NB4 (cell line): ENCODE data around the gene FRYL.

Experiments
- DNase-seq: peaks from one replicate; pipeline ENCODE4 v3.0.0; 2010; ENCODE audit warnings: low read depth
- H3K4me3 ChIP-seq: one replicate; pipeline ENCODE4 v1.5.1; 2011; ENCODE audit warnings: mild to moderate bottlenecking, low read depth, low read length, moderate library complexity
- CTCF ChIP-seq: IDR thresholded peaks from one replicate; pipeline ENCODE4 v1.5.1; 2012; ENCODE audit warnings: low read depth, low read length
- MYC ChIP-seq: IDR thresholded peaks from 2 replicates; pipeline ENCODE4 v1.6.1; 2011; ENCODE audit warnings: low read depth, low read length
- POLR2A ChIP-seq: IDR thresholded peaks from 2 replicates; pipeline ENCODE4 v1.6.1; 2011; ENCODE audit warnings: mild to moderate bottlenecking; ENCODE audit not compliant: insufficient read length; ENCODE audit errors: extremely low read depth
- TF ChIP-seq, protein P1 (sequence below): IDR thresholded peaks from 2 replicates; pipeline ENCODE4 v1.6.1; 2011; ENCODE audit warnings: low read depth, low read length

The FRYL gene

GRCh38 chr4:48604527-48604926 lies 175.6 kb downstream of the FRYL start:
- no peak for DNase-seq
- TF ChIP-seq POLR2A (no peak), CTCF (no peak), MYC (no peak)
- H3K4me3 ChIP-seq = no peak overlapping the region

- no peak for TF ChIP-seq CTCF
- TF ChIP-seq POLR2A = no peak
- TF ChIP-seq, protein P1, sequence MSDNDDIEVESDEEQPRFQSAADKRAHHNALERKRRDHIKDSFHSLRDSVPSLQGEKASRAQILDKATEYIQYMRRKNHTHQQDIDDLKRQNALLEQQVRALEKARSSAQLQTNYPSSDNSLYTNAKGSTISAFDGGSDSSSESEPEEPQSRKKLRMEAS = no peak
- TF ChIP-seq MYC = no peak
- H3K4me3 ChIP-seq = no peak overlapping the region
- DNase-seq = no peak
Observed at GRCh38 chr4:48604041-48604440, 176.0 kb downstream of the FRYL start.

DNA sequence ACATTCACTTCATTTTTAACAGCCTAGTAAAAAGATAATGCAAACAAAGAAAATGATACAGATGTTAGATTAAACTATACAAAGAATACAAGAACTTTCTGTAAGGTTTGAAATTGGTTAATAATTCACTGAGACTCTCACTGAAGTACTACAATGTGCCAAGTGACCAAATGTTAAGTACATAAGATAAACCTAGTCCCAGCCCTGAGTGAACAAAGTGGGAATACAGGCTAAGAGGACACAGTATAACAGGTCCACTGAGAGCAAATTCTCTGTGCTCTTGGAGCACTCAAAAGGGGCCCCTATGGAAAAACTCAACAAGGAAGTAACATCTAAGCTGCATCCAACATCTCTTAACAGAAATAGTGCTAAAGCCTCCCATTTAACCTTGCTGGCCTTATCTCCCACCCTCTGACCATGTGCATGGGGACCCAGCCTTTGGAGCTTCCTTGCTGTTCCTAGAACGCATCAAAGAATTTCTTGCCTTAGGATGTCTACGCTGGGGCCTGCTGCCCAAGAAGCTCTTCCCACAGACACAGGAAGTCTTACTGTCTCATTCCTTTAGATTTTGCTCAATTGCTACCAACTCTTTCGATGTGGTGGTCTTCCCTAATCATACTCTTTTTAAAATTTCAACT lies 176.6 kb downstream of the FRYL start:
- no peak for DNase-seq
- no peak overlapping the region for H3K4me3 ChIP-seq
- no peak for TF ChIP-seq CTCF
- TF ChIP-seq POLR2A = no peak
- TF ChIP-seq, protein P1 = no peak
- TF ChIP-seq MYC = no peak

GRCh38 chr4:48602763-48603162 lies 177.3 kb downstream of the FRYL start:
- TF ChIP-seq CTCF (no peak), MYC (no peak), POLR2A (no peak)
- TF ChIP-seq, protein P1 = no peak
- no peak for DNase-seq
- H3K4me3 ChIP-seq = no peak overlapping the region

- no peak for DNase-seq
- TF ChIP-seq CTCF (no peak), POLR2A (no peak), MYC (no peak)
- TF ChIP-seq, protein P1 = no peak
- H3K4me3 ChIP-seq = no peak overlapping the region
Observed at GRCh38 chr4:48602222-48602621, 177.9 kb downstream of the FRYL start.

- no peak overlapping the region for H3K4me3 ChIP-seq
- TF ChIP-seq MYC (no peak), POLR2A (no peak), CTCF (no peak)
- TF ChIP-seq, protein P1 = no peak
Observed at GRCh38 chr4:48596336-48596735, 183.7 kb downstream of the FRYL start.

More at GRCh38 chr4:48596336-48596735, 183.7 kb downstream of the FRYL start:
- DNase-seq = no peak
